ENCODE results near the gene CIPC. TPM values are rescaled to one million over a fixed set of nuclear protein-coding genes. Genes with fewer than 3 reads are reported as not detected.

Gene CIPC
- total and polyA plus RNA-seq, 9 of the 15 experiments (the other 6 are each of a cell fraction or from before 2014, with no cell fraction given), result 5.0 to 16.9 (median 10.7) TPM

DNA sequence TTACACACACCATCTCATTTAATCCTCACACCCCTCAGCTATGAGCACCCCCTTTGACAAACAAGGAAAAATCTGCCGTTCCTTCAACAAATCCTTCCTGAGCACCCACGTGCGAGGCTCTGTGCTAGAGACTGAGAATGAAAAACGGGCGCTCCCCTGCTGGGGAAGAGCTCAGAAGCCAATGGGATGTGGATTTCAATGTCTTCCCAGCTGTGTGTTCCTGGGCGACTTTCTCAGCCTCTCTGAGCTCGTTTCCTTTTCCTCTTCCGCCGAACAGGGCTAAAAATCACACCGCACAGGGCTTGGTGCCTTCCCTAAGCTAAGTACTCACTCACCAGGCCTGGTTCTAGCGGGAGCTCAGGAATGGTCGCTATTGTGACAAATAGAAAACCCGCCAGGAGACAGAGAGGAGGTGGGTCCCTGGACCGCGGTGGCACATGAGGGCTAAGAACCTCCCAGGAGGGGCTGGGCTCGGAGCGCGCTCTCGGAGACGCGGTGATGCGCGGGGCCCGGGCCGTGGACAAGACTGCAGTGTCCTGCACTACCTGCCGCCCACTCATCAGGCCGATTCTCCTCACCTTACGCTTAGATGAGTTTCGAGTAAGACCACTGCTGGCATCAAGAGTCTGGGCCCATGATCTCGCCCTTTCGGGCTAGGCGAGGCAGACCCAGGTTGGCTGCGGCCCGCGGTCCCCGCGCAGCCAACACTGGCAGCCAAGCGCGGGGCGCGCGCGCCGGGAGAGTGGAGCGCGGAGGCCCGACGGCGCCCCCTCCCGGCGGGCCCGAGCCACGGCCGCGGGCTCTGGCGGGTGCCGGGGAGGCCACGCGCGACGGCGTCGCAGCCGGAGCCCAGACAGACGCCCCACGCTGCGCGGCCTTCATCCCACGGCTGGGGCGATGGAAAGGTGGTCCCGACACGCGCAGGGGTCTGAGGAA is 26.6 kb downstream of the CIPC start (continued):
- TF ChIP-seq, protein P1, sequence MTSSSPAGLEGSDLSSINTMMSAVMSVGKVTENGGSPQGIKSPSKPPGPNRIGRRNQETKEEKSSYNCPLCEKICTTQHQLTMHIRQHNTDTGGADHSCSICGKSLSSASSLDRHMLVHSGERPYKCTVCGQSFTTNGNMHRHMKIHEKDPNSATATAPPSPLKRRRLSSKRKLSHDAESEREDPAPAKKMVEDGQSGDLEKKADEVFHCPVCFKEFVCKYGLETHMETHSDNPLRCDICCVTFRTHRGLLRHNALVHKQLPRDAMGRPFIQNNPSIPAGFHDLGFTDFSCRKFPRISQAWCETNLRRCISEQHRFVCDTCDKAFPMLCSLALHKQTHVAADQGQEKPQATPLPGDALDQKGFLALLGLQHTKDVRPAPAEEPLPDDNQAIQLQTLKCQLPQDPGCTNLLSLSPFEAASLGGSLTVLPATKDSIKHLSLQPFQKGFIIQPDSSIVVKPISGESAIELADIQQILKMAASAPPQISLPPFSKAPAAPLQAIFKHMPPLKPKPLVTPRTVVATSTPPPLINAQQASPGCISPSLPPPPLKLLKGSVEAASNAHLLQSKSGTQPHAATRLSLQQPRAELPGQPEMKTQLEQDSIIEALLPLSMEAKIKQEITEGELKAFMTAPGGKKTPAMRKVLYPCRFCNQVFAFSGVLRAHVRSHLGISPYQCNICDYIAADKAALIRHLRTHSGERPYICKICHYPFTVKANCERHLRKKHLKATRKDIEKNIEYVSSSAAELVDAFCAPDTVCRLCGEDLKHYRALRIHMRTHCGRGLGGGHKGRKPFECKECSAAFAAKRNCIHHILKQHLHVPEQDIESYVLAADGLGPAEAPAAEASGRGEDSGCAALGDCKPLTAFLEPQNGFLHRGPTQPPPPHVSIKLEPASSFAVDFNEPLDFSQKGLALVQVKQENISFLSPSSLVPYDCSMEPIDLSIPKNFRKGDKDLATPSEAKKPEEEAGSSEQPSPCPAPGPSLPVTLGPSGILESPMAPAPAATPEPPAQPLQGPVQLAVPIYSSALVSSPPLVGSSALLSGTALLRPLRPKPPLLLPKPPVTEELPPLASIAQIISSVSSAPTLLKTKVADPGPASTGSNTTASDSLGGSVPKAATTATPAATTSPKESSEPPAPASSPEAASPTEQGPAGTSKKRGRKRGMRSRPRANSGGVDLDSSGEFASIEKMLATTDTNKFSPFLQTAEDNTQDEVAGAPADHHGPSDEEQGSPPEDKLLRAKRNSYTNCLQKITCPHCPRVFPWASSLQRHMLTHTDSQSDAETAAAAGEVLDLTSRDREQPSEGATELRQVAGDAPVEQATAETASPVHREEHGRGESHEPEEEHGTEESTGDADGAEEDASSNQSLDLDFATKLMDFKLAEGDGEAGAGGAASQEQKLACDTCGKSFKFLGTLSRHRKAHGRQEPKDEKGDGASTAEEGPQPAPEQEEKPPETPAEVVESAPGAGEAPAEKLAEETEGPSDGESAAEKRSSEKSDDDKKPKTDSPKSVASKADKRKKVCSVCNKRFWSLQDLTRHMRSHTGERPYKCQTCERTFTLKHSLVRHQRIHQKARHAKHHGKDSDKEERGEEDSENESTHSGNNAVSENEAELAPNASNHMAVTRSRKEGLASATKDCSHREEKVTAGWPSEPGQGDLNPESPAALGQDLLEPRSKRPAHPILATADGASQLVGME (CRISPR knock-in tag; IDR thresholded peaks at IDR 0.05), result no peak
- no peak for TF ChIP-seq ZNF277 (CRISPR knock-in tag; IDR thresholded peaks at IDR 0.05; ENCODE audit: borderline replicate concordance)
- TF ChIP-seq TAF7 (tag; IDR thresholded peaks at IDR 0.05), result no peak
- no peak for TF ChIP-seq SOX6 (IDR thresholded peaks at IDR 0.05)
- TF ChIP-seq NUFIP1 (IDR thresholded peaks at IDR 0.05; ENCODE audit: partially characterized antibody), result no peak
- TF ChIP-seq ZNF197 (CRISPR knock-in tag; IDR thresholded peaks at IDR 0.05; ENCODE audit: low read depth), result no peak
- no peak for TF ChIP-seq CAMTA2 (CRISPR knock-in tag; conservative IDR thresholded peaks at IDR 0.05)
- no peak for TF ChIP-seq ESRRB (CRISPR knock-in tag; IDR thresholded peaks at IDR 0.05; ENCODE audit: borderline replicate concordance)
- no peak for TF ChIP-seq BCLAF1 (IDR thresholded peaks at IDR 0.05; ENCODE audit: borderline replicate concordance in 1 of 2, control insufficient read depth in 1 of 2, low read depth in 2 of 2, low read length in 1 of 2)
- peak; percentile 19 to 67 for TF ChIP-seq E2F6 (IDR thresholded peaks at IDR 0.05; ENCODE audit: borderline replicate concordance in 1 of 2, extremely low read depth in 1 of 2, insufficient read depth in 1 of 2, insufficient read length in 1 of 2, low read depth in 1 of 2, low read length in 1 of 2, poor library complexity in 1 of 2, severe bottlenecking in 1 of 2)
- TF ChIP-seq PHTF2 (CRISPR knock-in tag; IDR thresholded peaks at IDR 0.05), result no peak
- TF ChIP-seq TGIF2 (CRISPR knock-in tag; IDR thresholded peaks at IDR 0.05), result no peak
- no peak for TF ChIP-seq IFI16 (CRISPR knock-in tag; IDR thresholded peaks at IDR 0.05)
- TF ChIP-seq STAG1 (CRISPR knock-in tag; IDR thresholded peaks at IDR 0.05; ENCODE audit: borderline replicate concordance), result no peak
